H1 (cell line): ENCODE data around the gene RAB31. TPM values are rescaled to one million over a fixed set of nuclear protein-coding genes. Genes with fewer than 3 reads are reported as not detected.

ENCODE experiments used
- CTCF ChIA-PET: fragments of 300-600 bp; sonication (Branson Sonifier 250); formaldehyde crosslinking; loops from one replicate; lab custom pipeline; 2021; ENCODE audit not compliant: partially characterized antibody; lab: Charles Lee
- POLR2A ChIA-PET: fragments of 300-600 bp; sonication (Branson Sonifier 250); formaldehyde crosslinking; loops from one replicate; lab custom pipeline; 2021; ENCODE audit warnings: inconsistent platforms; ENCODE audit not compliant: partially characterized antibody; lab: Charles Lee
- DNase-seq, 2 experiments: peaks; one replicate each; pipeline versions ENCODE4 v3.0.0 to v3.0.0-alpha.2; 2010 to 2022; ENCODE audit warnings: low spot score in 2 of 2, low read depth in 1 of 2, mixed read lengths in 1 of 2
- FAIRE-seq: peaks from 2 replicates; lab custom pipeline; 2011; peaks lifted over from hg19 to GRCh38; lab: Jason Lieb, UNC
- H2AFZ ChIP-seq: 2 replicates; pipeline ENCODE4 v1.8.1; 2012; ENCODE audit warnings: low read length, inconsistent platforms
- H2AK5ac ChIP-seq: 2 replicates; pipeline ENCODE4 v1.6.1; 2013; ENCODE audit warnings: low read depth, low read length
- H2BK120ac ChIP-seq: replicated peaks from 2 replicates; pipeline ENCODE3; 2013; ENCODE audit warnings: low read depth, low read length, inconsistent platforms
- H2BK12ac ChIP-seq: 2 replicates; pipeline ENCODE4 v1.6.1; 2013; ENCODE audit warnings: low read depth, low read length
- H2BK15ac ChIP-seq: 2 replicates; pipeline ENCODE4 v1.6.1; 2013; ENCODE audit warnings: low read length
- H2BK20ac ChIP-seq: 2 replicates; pipeline ENCODE4 v1.6.1; 2013; ENCODE audit warnings: low read length
- H2BK5ac ChIP-seq: 2 replicates; pipeline ENCODE4 v1.6.1; 2013; ENCODE audit warnings: low read depth, low read length
- H3K14ac ChIP-seq: 2 replicates; pipeline ENCODE4 v1.6.1; 2013; ENCODE audit warnings: inconsistent platforms; ENCODE audit not compliant: insufficient read length
- H3K18ac ChIP-seq: 2 replicates; pipeline ENCODE4 v1.6.1; 2013; ENCODE audit warnings: low read length; ENCODE audit errors: extremely low read depth
- H3K23ac ChIP-seq: 2 replicates; pipeline ENCODE4 v1.6.1; 2013; ENCODE audit warnings: inconsistent platforms; ENCODE audit not compliant: insufficient read length
- H3K23me2 ChIP-seq: 2 replicates; pipeline ENCODE4 v1.6.1; 2013; ENCODE audit warnings: low read depth, low read length
- H3K27ac ChIP-seq: 2 replicates; pipeline ENCODE4 v1.6.1; 2011; ENCODE audit warnings: low read depth, low read length, inconsistent platforms
- H3K27me3 ChIP-seq, 4 experiments: replicated peaks in 1 of 4; 1 replicate in 1 of 4; 2 replicates in 3 of 4; pipeline versions ENCODE4 v1.6.1 to v1.8.1; 2011 to 2013; ENCODE audit warnings: low read length in 3 of 4, mild to moderate bottlenecking in 3 of 4, inconsistent platforms in 2 of 4, mixed read lengths in 2 of 4, moderate library complexity in 1 of 4; ENCODE audit not compliant: control insufficient read depth in 3 of 4, insufficient read depth in 3 of 4; ENCODE audit errors: extremely low read depth in 1 of 4
- H3K36me3 ChIP-seq, 4 experiments: 2 replicates each; pipeline versions ENCODE4 v1.6.1 to v1.8.1; 2011 to 2013; ENCODE audit warnings: mild to moderate bottlenecking in 4 of 4, low read length in 3 of 4, moderate library complexity in 2 of 4, control low read depth in 1 of 4, inconsistent platforms in 1 of 4; ENCODE audit not compliant: insufficient read depth in 4 of 4, control insufficient read depth in 2 of 4
- H3K4ac ChIP-seq: replicated peaks from 2 replicates; pipeline ENCODE3; 2013; ENCODE audit warnings: low read length, low read depth, mixed read lengths, inconsistent platforms; ENCODE audit not compliant: insufficient read length
- H3K4me1 ChIP-seq, 4 experiments: replicated peaks in 1 of 4; 1 replicate in 1 of 4; 2 replicates in 3 of 4; pipeline versions ENCODE4 v1.6.1 to v1.8.1; 2011 to 2013; ENCODE audit warnings: low read length in 3 of 4, inconsistent platforms in 2 of 4, mixed read lengths in 1 of 4; ENCODE audit not compliant: insufficient read depth in 4 of 4, control insufficient read depth in 3 of 4
- H3K4me2 ChIP-seq, 2 experiments: 2 replicates each; pipeline versions ENCODE4 v1.6.1 to v1.8.1; 2011 to 2013; ENCODE audit warnings: low read depth in 2 of 2, low read length in 2 of 2, control low read depth in 1 of 2, inconsistent platforms in 1 of 2, mild to moderate bottlenecking in 1 of 2; ENCODE audit not compliant: insufficient read depth in 1 of 2
- H3K4me3 ChIP-seq, 4 experiments: fragments of 200-600, 300-600 bp in 1 of 4; sonication (generic), shearing (Covaris generic), sonication (Bioruptor Twin) in 1 of 4; 2 replicates each; pipeline versions ENCODE4 v1.5.1 to v1.8.1; 2011 to 2016; ENCODE audit warnings: low read length in 4 of 4, low read depth in 3 of 4, control low read depth in 2 of 4, inconsistent platforms in 2 of 4, mild to moderate bottlenecking in 2 of 4, mixed read lengths in 1 of 4, moderate library complexity in 1 of 4; ENCODE audit not compliant: insufficient read depth in 2 of 4; ENCODE audit errors: extremely low read depth in 1 of 4
- H3K56ac ChIP-seq: replicated peaks from 2 replicates; pipeline ENCODE3; 2013; ENCODE audit warnings: low read depth, mild to moderate bottlenecking, mixed read lengths, low read length, inconsistent platforms; ENCODE audit not compliant: insufficient read length
- H3K79me1 ChIP-seq: 2 replicates; pipeline ENCODE4 v1.6.1; 2013; ENCODE audit warnings: low read depth, low read length, control low read depth
- H3K79me2 ChIP-seq, 2 experiments: 2 replicates each; pipeline versions ENCODE4 v1.6.1 to v1.8.1; 2012 to 2013; ENCODE audit warnings: low read length in 2 of 2, mild to moderate bottlenecking in 2 of 2, inconsistent platforms in 1 of 2; ENCODE audit not compliant: insufficient read depth in 2 of 2, control insufficient read depth in 1 of 2
- H3K9ac ChIP-seq, 4 experiments: replicated peaks in 1 of 4; 1 replicate in 1 of 4; 2 replicates in 3 of 4; pipeline versions ENCODE4 v1.6.1 to v1.8.1; 2011 to 2013; ENCODE audit warnings: low read depth in 3 of 4, low read length in 3 of 4, control low read depth in 2 of 4, mild to moderate bottlenecking in 2 of 4, moderate library complexity in 2 of 4, inconsistent platforms in 1 of 4; ENCODE audit errors: extremely low read depth in 1 of 4
- H3K9me3 ChIP-seq, 2 experiments: 2 replicates each; pipeline versions ENCODE4 v1.6.1 to v1.8.1; 2012 to 2013; ENCODE audit warnings: mild to moderate bottlenecking in 2 of 2, moderate library complexity in 2 of 2, control low read depth in 1 of 2, inconsistent platforms in 1 of 2, low read depth in 1 of 2, low read length in 1 of 2, mixed read lengths in 1 of 2; ENCODE audit not compliant: insufficient read depth in 2 of 2
- H4K20me1 ChIP-seq, 2 experiments: replicated peaks in 1 of 2; 2 replicates each; pipeline versions ENCODE3 to v1.8.1; 2011 to 2013; ENCODE audit warnings: inconsistent platforms in 2 of 2, low read length in 2 of 2, mild to moderate bottlenecking in 1 of 2; ENCODE audit not compliant: insufficient read depth in 2 of 2, control insufficient read depth in 1 of 2
- H4K5ac ChIP-seq: 2 replicates; pipeline ENCODE4 v1.6.1; 2013; ENCODE audit warnings: low read length, low read depth, mixed read lengths, inconsistent platforms; ENCODE audit not compliant: insufficient read length
- H4K8ac ChIP-seq: 2 replicates; pipeline ENCODE4 v1.8.0; 2013; ENCODE audit warnings: mild to moderate bottlenecking, moderate library complexity, low read length, inconsistent platforms; ENCODE audit not compliant: insufficient read depth; ENCODE audit errors: extremely low read depth
- H4K91ac ChIP-seq: replicated peaks from 2 replicates; pipeline ENCODE3; 2013; ENCODE audit warnings: low read length, mixed read lengths, inconsistent platforms; ENCODE audit not compliant: insufficient read length
- ASH2L ChIP-seq: fragments of 200-600, 300-600 bp; sonication (generic); IDR thresholded peaks from one replicate; pipeline ENCODE4 v1.7.1; 2017; ENCODE audit warnings: low read length
- ATF2 ChIP-seq: IDR thresholded peaks from 2 replicates; pipeline ENCODE4 v1.6.1; 2012; ENCODE audit warnings: low read length, inconsistent platforms
- EZH2 ChIP-seq: fragments of 200-600 bp; sonication (generic); IDR thresholded peaks from 2 replicates; pipeline ENCODE4 v1.7.1; 2012; ENCODE audit warnings: low read depth, mild to moderate bottlenecking, moderate library complexity, low read length, inconsistent platforms; ENCODE audit not compliant: severe bottlenecking
- FOSL1 ChIP-seq: IDR thresholded peaks from 2 replicates; pipeline ENCODE4 v1.6.1; 2011; ENCODE audit warnings: mild to moderate bottlenecking, low read depth, low read length, moderate library complexity; ENCODE audit not compliant: insufficient read depth
- KDM4A ChIP-seq: IDR thresholded peaks from one replicate; pipeline ENCODE4 v1.7.1; 2012; ENCODE audit warnings: low read depth, mild to moderate bottlenecking, moderate library complexity, low read length, inconsistent platforms; ENCODE audit not compliant: severe bottlenecking
- PHF8 ChIP-seq: fragments of 200-600 bp; sonication (generic); conservative IDR thresholded peaks from 2 replicates; pipeline ENCODE4 v1.7.1; 2012; ENCODE audit warnings: low read depth, mild to moderate bottlenecking, inconsistent platforms, low read length, moderate library complexity
- SAP30 ChIP-seq: fragments of 300-600 bp; sonication (generic); IDR thresholded peaks from 2 replicates; pipeline ENCODE4 v1.7.1; 2012; ENCODE audit warnings: low read length, moderate library complexity, mild to moderate bottlenecking, inconsistent platforms; ENCODE audit not compliant: insufficient read depth, insufficient replicate concordance
- SIN3A ChIP-seq, 2 experiments: IDR thresholded peaks in 1 of 2; conservative IDR thresholded peaks in 1 of 2; 2 replicates each; pipeline ENCODE4 v1.6.1; 2011 to 2012; ENCODE audit warnings: low read length in 2 of 2, improper control_type of control experiment in 1 of 2, low read depth in 1 of 2, mild to moderate bottlenecking in 1 of 2
- WGBS, 2 experiments: shearing (Covaris generic) in 1 of 2; methylation state at CpG; one replicate each; pipeline versions ENCODE4 v1.1.6 to v1.1.7; 2013 to 2015; ENCODE audit warnings: low lambda C conversion rate in 2 of 2, mixed read lengths in 2 of 2, inconsistent platforms in 1 of 2, low coverage in 1 of 2, missing lambda C conversion rate in 1 of 2; ENCODE audit not compliant: insufficient replicate concordance in 2 of 2, insufficient coverage in 1 of 2, insufficient read length in 1 of 2; ENCODE audit errors: extremely low coverage in 1 of 2, missing lambda C conversion rate in 1 of 2; 5-methylcytosine and 5-hydroxymethylcytosine counted together
- polyA plus RNA-seq, 7 experiments: library from polyadenylated mRNA; depleted of rRNA in 3 of 7; stranded (reverse) in 5 of 7; unstranded in 2 of 7; fragments of >200 nt in 5 of 7; fragments of 200-250 nt in 2 of 7; gene quantifications; 1 replicate in 5 of 7; 2 replicates in 1 of 7; 4 replicates in 1 of 7; pipeline versions ENCODE4 v1.2.1 to v1.2.3, GENCODE V29; 2011 to 2013; ENCODE audit warnings: missing spikeins in 2 of 7, mixed read lengths in 2 of 7
- total RNA-seq: library from RNA; stranded (reverse); fragmentation: NEBNext Ultra II Directional; extraction: Animal tissue kit (Norgen Biotek cat#: 25700); gene quantifications from 2 replicates; pipeline ENCODE4 v1.2.1, GENCODE V29; 2021

The RAB31 gene
- total and polyA plus RNA-seq, 2 of the 8 experiments (the other 6 are each of a cell fraction or from before 2014, with no cell fraction given), result 15.2 to 40.9 TPM

DNA sequence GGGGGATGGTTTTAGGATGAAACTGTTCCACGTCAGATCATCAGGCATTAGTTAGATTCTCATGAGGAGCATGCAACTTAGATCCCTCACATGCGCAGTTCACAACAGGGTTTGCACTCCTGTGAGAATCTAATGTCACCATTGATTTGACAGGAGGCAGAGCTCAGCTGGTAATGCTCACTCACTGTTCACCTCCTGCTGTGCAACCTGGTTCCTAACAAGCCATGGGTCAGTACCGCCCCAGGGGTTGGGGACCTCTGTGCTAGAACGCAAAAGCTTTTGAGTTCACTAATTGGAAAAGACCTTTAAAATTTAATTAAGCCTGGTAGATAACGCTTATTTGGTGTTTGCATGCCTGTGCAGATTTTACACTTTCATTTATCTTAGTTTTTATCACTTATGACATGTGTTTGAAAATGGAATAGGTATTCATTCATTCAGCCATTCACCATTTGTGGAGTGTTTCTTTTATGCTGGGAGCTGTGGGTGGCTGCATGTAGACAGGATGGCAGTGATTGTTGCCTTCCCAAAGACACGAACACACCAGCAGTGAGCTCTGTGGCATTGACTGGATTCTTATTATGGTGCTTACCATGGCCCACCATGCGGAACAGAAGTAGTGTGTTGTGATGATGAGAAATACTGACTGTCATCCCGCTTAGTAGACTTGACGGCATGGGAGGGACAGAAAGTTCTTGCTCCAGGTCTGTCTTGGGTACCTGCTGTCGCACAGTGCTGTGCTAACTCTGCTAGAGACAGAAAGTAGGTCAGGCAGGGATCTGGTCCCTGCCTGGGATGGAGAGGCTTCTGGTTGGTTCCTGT, 6.4 kb downstream of the RAB31 start:
- no peak overlapping the region for H3K4ac ChIP-seq
- H2BK12ac ChIP-seq, result no peak overlapping the region
- no peaks in the 10 kb centered on the region for H3K23me2 ChIP-seq
- no peak overlapping the region for H3K4me2 ChIP-seq
- peaks cover 3 to 9% (median 5%) of the 10 kb centered on the region in 4 experiments; a peak in 4 of 7 replicates for H3K4me1 ChIP-seq
- H3K27ac ChIP-seq, result no peak overlapping the region
- no peak overlapping the region for H3K56ac ChIP-seq
- no peak overlapping the region for H2BK5ac ChIP-seq
- peaks cover 3 to 7% of the 10 kb centered on the region in 2 experiments; a peak in 2 of 4 replicates for H3K79me2 ChIP-seq
- H3K36me3 ChIP-seq, result no peaks in the 10 kb centered on the region
- no peak overlapping the region for H3K4me3 ChIP-seq
- no peak overlapping the region for H4K8ac ChIP-seq
- no peak overlapping the region for H4K91ac ChIP-seq
- DNase-seq (no peak), FAIRE-seq (no peak)
- H4K5ac ChIP-seq, result no peak overlapping the region
- H2AFZ ChIP-seq, result no peak overlapping the region
- H3K18ac ChIP-seq, result no peak overlapping the region
- 92% methylated on average over 10 of the region's 10 CpGs; no CpG with 5 or more reads in 1 of the 2 experiments for WGBS, 2 experiments
- H3K23ac ChIP-seq, result no peak overlapping the region
- no peaks in the 10 kb centered on the region for H3K9me3 ChIP-seq
- no peak overlapping the region for H3K14ac ChIP-seq
- H2BK20ac ChIP-seq, result no peak overlapping the region
- H3K9ac ChIP-seq, result no peak overlapping the region
- H4K20me1 ChIP-seq, result peaks cover 2 to 3% of the 10 kb centered on the region in 2 experiments
- H3K79me1 ChIP-seq, result peaks cover 5% of the 10 kb centered on the region
- H2BK15ac ChIP-seq, result no peak overlapping the region
- H3K27me3 ChIP-seq, result peaks cover 0 to 9% (median 8%) of the 10 kb centered on the region in 4 experiments; a peak in 4 of 7 replicates
- ChIA-PET CTCF (interaction anchor here (2.3 kb wide), 1 partner anchor 12 kb away, joined by 6 read pairs; no protein-coding TSS in a partner anchor), POLR2A (no interaction called here)
- no peak overlapping the region for H2AK5ac ChIP-seq
- no peak overlapping the region for H2BK120ac ChIP-seq
- no peak for TF ChIP-seq EZH2
- no peak for TF ChIP-seq SAP30
- TF ChIP-seq KDM4A, result no peak
- TF ChIP-seq ASH2L, result no peak
- TF ChIP-seq SIN3A (conservative IDR thresholded peaks at IDR 0.05 in 1 of 2, IDR thresholded peaks at IDR 0.05 in 1 of 2; ENCODE audit: low read depth in 1 of 2, low read length in 2 of 2), result no peak
- no peak for TF ChIP-seq ATF2
- no peak for TF ChIP-seq PHF8
- TF ChIP-seq FOSL1, result no peak
